Limb (tissue), 2 donors: Measurements from ENCODE around the gene DGKD.
A peak's percentile ranks its signal among the peaks of the same experiment; 100 is the strongest.

Experiments used
- DNase-seq, 2 donors: peaks; one replicate each; pipeline ENCODE4 v3.0.0-alpha.2; 2016; ENCODE audit errors: extremely low spot score in 2 of 2

The DGKD gene

DNA sequence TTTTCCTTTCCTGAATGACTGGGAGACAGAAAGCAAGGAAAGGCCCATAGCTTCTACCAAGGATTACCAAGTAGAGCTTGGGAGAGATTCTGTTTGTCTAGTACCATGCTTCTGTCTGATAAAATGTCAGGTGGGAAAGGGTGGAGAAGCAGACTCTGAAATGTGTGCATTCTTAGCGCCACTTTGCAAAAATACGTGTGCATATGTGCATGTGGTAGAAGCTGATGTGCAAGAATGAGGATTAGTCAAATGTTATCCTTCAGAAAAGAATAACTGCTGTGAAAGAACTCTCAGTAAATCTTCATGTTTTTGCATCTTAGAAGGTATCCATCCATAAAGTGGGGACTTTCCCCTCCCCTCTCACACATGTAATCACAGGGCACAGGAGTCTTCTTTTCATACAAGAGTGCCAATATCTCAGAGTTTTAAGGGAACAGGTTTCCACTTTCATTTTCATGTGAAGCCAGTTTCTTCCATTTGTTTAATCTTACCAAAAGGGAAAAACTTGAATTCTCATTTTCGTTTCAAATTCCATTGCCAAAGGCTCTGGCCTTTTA, 15.4 kb upstream of the DGKD start:
- no peak for DNase-seq

DNA sequence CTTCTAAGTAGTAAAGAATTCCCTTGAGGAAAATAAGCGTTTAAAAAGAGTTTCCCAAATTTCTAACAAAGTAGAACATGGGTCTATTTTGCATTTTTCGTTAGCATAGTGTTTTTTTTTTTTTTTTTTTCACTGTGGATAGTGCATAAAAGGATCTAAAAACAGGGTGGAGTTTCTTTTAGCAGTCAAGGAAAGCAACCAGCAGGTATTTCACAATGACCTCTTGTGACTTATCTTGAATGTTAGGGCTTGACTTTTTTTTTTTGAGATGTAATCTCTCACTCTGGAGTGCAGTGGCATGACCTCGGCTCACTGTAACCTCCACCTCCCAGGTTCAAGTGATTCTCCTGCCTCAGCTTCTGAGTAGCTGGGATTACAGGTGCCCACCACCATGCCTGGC, 14.9 kb upstream of the DGKD start:
- no peak for DNase-seq

DNA sequence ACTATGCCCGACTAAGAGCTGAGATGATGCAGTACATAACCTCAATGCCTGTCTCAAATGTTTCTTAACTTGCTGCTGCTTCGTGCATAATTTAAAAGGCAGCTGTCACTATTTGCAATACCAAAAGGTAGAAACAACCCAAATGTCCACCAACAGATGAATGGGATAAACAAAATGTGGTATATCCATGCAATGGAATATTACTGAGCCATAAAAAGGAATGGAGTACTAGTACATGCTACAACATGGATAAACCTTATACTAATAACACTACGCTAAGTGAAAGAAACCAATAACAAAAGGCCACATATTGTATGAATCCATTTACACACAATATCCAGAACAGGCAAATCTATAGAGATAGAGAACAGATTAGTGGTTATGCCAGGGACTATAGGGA, 13.0 kb upstream of the DGKD start:
- no peak for DNase-seq

DNA sequence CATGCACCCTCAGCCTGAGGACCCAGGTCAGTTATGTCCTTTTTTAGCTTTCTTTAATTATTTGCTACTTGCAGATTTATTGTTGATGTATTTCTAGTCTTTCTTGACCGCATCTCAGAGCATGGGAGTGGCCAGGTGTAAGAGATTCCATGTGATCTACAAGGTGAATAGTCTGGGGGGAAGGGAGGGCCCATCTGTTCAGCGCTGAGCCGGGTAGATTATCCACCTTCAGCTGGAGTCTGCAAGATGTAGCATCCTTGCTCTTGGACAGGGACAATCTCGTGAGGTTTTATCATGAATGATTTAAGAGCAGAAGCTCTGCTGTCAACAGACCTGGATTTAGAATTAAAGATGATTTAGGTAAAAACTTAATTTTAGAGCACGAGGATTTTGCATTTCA, 12.0 kb upstream of the DGKD start:
- DNase-seq, result no peak

DNA sequence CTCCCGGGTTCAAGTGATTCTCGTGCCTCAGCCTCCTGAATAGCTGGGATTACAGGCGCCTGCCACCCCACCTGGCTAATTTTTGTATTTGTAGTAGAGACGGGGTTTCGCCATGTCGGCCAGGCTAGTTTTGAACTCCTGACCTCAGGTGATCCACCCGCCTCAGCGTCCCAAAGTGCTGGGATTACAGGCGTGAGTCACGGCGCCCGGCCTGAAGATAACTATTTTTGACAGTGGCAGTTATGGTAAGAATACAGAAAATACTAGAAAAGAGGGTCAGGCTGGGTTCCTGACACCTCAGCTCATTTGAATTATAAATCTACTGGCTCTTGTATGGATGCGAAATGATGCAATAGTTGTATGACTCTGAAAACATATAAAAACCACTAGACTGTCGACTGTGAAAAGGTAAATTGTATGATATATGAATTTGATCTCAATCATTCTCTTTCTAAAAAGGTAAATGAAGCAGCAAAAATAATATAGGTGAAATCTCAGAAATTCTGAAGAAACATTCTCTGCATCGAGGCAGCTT, 11.1 kb upstream of the DGKD start:
- DNase-seq, result no peak

DNA sequence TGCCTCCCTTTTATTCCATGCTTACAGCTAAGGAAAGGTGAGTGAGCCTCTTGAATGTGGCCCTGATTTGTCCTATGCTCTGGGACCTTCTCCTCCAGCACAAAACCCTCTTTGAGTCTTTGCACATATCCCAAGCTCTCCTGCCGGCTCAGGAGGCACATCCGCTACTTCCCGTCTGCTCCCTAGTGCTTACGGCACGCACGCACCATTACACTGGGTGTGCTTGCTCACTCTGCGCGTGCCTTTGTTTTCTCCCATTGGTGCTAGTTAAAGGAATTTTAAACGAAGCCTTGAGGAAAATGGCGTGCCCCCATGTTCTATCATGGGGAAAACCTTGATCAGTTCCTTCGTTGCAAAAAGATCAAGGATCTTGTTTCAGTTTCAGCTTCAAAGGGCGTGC, 7.9 kb upstream of the DGKD start:
- DNase-seq, result no peak

DNA sequence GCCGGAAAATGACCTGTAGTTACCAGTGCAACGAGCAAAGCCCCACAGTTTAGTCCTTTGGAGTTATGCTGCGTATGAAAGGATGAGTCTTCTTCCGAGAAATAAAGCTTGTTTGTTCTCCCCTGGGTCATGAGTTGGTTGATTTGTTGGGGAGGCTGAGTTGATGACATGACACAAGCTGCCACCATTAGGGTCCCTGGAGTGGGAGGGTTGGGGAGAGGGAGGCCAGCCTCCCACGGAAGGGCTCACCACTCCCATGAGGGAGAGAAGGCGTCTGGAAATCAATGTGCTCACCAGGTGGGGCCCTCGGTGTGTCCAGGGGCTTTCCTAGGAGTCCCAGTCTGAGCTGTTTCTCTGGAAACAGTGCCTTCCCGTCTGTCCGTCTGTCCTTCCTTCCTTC, 7.4 kb upstream of the DGKD start:
- DNase-seq, result no peak

DNA sequence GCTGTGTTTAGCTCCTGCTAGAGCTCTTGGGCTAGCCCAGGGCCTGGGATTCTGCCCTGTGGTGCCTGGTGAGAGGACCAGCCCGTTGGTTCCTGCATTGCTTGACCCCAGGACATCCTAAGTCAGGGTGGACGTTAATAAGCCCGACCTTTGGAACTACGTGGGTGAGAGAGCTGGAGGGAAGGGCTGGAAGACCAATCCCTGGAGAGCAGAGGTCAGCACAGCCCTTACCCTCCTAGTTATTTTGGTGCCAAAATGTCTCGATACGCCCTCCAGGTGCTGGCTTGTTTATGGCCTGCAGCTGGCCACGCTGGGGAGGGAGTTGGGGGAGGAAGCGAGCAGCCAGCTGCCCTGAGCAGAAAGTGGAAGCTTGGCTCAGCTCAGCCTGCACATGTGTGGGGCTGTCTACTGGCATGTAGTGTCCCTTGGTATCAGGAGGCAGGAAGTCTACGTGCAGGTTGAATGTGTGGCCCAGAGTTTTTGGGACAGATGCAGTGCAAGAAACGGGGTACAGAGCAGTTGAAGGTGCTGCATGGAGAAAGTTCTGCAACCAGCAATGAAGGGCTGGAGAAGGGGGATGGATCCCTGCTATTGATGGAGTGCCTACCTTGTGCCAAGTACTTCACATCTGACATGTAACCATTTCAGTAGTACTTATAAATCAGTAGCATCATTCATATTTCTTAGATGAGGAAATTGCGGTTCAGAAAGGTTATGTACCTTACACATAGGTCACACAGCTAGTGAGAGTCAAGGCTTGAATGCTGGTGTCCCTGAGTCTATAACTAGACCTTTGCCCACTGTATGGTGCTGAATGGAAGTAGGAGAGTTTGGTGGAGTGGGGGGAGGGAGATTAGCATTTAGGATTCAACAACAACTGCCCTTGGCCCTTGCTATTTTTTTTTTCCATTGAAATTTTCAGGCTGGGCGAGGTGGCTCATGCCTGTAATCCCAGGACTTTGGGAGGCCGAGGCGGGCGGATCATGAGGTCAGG, 5.0 kb upstream of the DGKD start:
- peak; percentile 55 for DNase-seq

DNA sequence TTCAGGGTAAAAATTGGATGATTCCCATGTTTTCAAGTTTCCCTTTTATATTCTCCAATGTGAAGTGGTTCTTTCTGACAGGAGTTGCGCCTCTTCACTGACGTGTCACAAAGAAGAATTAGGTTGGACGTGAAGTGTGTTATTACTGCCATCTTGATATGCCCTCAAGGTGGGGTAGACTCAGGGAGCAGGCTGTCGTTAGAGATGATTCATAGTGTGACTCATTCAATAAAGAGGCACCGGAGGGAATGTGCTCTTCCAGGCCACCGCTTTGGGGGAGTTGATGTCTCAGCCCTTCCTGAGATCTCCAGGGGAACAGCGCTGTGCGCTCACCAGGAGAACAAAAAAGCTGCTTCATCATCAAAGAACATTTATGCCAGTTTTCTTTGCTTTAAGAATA, 3.6 kb upstream of the DGKD start:
- no peak for DNase-seq

DNA sequence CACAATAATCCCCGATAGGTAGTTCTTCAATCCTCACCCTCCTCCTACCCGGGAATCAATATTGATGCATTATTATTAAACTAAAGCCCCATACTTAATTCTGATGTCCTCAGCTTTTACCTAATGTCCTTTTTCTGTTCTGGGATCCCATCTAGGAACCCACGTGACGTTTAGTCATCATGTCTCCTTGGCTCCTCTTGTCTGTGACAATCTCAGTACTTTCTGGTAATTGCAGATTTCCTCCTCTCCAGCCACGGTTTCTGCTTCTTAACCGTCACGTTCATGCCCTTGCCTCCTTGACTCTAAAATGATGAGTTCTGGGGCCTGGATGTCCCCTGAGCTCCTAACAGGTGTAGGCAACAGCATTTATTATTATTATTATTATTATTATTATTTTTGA, 2.9 kb upstream of the DGKD start:
- DNase-seq, result no peak

DNA sequence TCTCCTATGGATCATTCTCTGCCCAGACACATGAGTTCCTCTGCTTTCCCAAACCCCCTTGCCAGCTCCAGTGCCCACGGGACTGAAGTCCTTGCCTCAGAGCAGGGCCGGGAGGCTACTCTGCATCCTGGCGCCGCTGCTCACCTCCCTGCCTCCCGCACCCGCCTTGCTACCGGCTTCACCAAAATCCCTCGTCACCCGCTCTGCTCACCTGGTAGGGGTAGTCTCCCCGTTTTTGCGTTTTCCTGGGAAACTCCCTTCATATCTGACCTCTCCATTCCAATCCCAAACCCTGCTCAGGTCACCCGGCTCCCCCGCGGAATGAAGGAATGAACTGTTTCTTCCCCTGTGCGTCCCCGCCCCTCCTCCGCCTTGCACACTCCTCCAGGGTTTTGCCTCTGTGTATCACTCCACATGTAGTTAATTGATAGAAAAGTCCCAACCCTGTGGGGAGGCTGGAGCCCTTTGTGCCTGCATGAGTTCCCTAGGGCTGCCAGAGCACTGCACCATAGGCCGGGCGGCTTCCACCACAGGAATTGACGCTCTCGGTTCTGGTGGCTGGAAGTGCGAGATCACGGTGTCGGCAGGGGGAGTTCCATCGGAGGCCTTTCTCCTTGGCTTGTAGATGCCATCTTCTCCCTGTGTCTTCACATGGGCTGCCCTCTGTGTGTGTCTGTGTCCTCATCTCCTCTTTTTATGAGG, 2.0 kb upstream of the DGKD start:
- DNase-seq, result no peak

DNA sequence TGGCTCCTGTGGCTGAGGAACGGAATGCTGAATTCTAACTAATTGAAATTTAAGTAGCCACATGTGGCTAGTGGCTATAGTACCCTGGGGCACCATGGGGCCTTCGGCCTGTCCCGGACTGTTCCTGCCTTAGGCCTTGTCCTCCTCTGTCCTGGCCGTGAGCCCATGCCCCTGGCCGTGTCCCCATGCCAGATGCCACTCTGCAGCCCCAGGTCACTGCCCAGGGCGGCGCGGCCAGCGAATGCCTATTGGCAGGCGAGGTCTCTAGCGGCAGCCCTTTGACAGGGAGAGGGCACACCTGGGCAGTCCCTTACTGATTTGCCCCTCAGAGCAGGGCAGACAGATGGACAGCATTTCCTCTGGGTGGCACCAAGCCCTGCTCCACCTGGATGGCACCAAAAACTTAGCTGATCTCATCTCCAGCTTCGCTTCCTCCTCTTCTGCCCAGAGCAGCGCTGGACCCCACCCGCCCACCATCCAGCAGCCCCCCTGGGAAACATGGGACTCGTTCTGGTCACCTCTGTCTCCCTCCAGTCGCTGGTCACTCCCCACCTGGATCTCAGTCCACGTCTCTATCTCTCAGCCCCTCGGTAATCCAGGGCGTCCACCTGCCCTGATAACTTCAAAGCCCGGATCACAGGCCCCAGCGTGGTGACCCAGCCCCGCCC, 1.1 kb upstream of the DGKD start:
- DNase-seq, result no peak

DNA sequence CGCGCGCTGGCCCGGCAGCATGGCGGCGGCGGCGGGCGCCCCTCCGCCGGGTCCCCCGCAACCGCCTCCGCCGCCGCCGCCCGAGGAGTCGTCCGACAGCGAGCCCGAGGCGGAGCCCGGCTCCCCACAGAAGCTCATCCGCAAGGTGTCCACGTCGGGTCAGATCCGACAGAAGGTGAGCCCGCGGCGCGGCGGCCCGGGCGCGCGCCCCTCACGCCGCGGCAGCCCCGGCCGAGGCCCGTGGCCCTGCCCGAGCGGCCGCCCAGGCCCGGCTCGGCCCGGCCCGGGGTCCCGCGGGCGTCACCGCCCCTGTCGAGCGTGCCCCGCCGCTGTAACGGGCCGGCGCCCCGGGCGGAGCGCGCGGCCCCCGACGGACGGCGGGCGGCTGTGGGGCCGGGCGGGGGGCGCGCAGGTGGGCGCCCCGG, 218 bp downstream of the DGKD start:
- DNase-seq, result no peak

DNA sequence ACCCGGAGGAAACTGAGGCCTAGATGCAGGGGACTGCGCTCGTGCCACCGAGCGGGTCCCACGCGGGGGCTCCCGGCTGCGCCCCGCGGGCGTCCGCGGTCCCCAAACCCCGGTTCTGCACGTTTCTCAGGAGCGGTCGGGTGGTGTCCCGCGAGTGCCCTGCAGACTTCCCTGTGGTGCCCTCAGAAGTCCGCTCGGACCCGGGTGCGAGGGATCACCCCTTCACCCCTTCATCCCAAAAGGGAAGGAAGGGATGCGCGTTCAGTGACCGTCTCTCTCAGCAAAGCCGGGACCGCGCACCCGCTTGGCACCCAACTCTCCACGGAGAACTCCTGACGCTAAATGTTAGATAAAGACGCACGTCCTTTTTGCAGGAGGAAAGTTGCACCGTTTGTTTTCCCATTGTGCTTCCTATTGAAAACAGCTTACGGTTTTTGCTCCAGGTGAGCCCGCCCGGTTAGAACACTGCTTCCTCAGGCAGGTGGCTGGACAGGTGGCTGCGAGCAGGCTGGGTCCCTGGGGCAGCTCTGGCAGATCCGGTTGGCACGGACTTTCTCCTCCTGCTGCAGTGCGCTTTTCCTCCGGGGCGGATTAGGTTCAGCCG, 779 bp downstream of the DGKD start:
- DNase-seq, result peak in 1 of 2 donors; percentile 50

DNA sequence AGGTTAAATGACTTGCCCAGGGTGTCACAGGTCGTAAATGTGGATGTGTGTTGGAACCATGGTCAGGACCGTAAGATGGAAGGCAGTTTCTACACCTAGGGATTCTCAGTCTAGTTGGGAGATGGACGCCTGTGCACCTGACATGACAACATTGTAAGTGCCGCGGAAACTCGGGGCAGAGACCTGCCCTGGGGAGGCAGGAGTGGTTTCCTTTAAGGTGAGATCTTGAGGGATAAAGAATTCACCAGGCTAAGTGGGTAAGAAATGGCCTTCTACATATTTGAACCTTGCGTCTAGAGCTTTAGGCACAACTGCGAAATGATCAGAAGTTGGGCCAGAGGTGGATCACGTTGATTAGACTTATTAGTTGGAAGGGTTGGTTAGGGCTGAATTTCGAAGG, 1.6 kb downstream of the DGKD start:
- DNase-seq, result no peak

DNA sequence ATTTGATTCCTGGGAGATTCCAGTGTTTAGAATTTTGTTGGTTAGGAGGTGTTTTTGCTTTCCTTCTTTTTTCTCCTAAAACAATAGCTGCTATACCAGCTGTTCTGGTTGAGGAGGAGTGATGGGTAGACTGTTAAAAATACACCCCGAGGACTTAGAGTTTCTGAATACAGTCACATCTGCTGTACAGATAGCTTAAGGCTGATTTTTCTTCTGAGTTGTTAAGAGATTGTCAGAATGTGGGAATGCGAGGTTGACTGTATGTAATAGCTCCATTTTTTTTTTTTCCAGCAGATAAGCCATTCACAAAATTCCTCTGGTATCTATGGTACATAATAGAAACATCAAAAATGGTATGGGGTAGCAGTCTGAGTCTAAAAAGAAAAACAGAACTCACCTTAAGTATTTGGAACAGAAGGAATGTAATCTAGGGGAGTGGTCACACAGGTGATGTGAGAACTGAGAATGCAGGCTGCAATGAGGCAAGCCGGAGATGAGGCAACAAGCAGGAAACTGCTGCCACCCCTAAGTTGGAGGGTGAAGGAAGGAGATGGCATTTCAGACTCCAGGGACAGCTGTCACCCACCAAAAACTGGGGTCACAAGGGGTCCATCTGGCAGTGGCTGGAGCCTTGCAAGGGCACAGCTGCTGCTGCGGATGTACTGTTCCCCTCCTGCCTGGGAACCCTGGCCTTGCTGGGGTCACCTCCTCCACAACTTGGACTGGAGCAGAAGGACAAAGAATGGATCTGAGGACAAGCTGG, 2.4 kb downstream of the DGKD start:
- no peak for DNase-seq

DNA sequence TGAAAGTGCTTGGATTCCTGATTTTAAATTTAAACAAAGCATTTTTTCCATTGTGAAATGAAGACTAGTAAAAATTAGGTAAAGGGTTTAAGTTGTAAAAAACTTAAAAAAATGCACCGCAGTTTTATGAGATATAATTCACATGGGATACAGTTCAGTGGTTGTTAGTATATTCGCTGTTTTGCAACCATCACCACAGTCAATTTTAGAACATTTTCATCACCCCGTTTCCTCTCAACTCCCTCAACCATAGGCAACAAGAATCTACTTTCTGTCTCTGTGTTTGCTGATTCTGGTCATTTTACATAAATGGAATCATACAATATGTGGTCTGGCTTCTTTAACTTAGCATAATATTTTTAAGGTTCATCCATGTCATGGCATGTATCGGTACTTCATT, 4.0 kb downstream of the DGKD start:
- DNase-seq, result no peak

DNA sequence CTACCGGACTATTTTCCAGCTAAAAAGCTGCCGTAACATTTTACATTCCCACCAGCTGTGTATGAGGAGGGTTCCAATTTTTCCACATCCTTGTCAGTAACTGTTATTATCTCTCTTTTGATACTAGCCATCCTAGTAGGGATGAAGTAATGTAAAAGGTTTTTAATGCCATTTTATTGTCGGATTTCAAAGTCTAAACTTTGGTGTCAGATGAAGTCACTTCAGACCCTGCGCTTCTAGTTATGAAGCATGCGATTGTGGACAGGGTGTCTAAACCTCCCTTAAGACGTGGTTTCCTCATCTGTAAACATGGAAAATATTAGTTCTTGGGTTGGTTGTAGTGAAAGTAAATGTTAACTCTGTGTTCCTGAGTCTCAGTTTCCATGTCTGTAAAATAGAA, 4.7 kb downstream of the DGKD start:
- DNase-seq, result no peak

DNA sequence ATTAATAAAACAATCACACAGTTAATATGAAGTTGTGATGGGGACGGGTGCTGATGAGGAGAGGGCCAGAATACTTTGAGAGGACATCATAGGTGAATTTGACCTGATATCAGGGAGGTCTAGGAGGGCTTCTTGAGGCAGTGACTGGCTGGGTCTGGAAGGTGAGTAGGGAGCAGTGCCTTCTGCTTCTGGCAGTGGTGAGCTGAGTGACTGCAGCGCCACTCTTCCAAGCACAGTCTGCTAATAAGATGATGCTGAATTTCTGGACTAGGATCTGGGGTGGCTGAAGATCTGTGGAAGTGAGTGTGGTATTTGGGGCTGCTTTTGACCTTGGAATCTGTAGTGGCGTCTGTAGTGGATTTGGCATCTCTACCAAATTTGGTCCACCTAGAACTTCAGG, 5.5 kb downstream of the DGKD start:
- DNase-seq, result no peak

DNA sequence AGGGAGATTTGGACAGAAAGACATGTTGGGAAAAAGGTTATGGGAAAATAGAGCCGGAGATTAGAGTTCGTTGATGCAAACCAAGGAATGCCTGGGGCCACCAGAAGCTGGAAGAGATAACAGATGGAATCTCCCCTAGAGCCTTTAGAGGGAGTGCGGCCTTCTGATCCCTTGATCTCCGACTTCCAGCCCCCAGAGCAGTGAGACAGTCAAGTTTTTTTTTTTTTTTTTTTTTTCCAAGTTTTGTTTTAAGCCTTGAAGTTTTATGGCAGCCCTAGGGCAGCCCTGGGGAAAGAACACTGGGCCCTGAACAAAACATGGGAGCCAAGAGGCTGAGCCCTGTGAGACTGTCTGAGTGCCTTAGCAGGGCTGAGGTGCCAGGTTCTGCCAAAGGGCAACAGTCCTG, 6.5 kb downstream of the DGKD start:
- no peak for DNase-seq

DNA sequence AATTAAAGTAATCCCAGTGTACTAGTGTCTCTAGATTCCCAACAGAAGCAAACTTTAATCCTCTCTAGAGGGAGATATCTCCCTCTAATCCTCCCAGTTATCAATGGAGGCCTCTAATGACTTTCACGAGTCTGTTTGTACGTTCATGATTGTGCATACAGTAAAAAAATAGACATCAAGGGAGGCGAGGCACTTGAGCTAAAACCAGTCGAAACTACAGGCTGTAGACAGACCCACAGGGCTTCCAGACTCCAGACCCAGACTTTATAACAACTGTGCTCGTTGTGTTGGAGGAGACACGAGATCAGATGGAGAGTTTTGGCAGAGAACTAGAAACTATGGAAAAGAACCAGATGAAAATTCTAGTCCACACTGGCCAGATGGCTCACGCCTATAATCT, 7.0 kb downstream of the DGKD start:
- no peak for DNase-seq
